GM18519 (cell line): Measurements from ENCODE around the gene MYNN.
A peak's percentile ranks its signal among the peaks of the same experiment; 100 is the strongest.
"Not testable (repeated sequence)": the region's sequence is repeated elsewhere in the genome, so short reads cannot be mapped to it uniquely, and the experiment has no call there.

Experiments used
- ATAC-seq: cut with Tn5 transposase; IDR thresholded peaks from one replicate; pipeline ENCODE4 v1.9.1; 2021; ENCODE audit warnings: mild to moderate bottlenecking, moderate library complexity; ENCODE audit not compliant: unreplicated experiment, low FRiP score

MYNN gene

DNA sequence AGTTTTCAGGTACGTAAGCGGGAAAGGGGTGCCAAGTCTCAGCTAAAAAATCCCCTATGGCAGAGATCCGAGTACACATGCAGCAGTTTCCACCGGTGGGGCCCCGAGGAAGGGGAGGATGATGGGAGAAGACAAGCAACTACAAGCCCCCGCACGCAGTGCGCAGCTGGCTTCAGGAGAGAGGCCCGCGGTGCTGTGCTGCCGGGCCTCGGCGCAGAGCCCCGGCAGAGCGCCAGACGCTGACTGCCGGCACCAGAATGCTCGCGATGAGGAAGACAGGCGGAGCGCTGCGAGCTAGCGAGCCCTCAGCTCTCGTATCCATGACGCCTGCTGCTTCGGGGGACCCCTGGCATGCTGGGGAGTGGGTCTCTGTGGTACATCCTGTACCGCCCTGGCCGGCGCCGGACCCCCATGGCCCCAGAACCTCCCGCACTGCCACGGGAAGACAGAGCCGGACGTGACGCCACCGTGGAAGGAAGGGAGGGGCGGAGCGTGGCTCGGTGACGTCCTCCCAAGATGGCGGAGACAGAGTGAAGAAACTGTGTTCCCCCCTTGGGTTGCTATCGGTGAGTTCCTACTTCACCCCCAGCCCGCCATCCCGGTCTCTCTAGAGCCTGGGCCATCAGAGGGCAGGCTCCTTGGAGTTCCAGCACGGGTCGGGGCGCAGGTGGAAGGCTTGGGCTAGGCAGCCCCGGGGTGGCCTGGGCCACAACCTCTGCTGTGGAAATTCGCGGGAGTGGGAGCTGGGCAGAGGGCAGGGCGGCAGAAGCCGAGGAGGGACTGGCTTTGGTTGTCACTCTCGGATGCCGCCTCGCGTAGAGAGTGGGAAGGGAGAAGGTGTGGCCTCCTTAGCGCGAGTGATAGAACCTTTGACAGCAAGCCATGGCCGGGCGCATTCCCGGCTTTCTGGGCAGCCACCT is at the start of gene MYNN:
TSS of gene MYNN (plus strand) at position 500 of the 920 bp plus-strand sequence. CDS start 900 bp downstream, outside the sequence.
- ATAC-seq: peak; percentile 75

DNA sequence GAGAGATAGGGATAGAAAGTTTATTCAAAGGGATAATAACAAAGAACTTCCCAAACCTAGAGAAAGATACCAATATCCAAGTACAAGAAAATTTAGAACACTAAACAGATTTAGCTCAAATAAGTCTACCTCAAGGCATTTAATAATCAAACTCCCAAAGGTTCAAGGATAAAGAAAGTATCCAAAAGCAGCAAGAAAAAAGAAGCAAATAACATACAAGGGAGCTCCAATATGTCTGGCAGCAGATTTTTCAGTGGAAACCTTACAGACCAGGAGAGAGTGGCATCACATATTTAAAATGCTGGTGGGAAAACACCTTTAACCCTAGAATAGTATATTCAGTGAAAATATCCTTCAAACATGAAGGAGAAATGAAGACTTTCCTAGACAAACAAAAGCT is 41.3 kb upstream of the MYNN start:
- not testable (repeated sequence) for ATAC-seq

DNA sequence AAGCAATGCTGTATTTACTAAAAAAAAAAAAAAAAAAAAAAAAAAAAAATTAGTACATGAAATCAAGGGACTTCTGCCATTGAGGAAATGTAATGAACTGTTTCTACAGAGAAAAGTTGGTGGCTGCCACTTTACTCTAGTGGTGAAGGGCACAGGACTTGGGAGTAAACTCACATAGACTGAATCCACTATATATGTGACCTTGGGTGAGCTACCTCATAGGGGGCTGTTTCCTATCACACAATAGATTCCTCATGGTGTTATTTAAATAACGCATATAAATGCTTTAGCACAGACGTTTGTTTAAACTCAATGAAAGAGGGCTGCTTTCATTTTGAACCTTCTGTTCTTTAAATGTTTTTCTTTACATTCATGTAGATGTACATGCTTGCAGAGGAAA is 34.1 kb upstream of the MYNN start:
- no peak for ATAC-seq

DNA sequence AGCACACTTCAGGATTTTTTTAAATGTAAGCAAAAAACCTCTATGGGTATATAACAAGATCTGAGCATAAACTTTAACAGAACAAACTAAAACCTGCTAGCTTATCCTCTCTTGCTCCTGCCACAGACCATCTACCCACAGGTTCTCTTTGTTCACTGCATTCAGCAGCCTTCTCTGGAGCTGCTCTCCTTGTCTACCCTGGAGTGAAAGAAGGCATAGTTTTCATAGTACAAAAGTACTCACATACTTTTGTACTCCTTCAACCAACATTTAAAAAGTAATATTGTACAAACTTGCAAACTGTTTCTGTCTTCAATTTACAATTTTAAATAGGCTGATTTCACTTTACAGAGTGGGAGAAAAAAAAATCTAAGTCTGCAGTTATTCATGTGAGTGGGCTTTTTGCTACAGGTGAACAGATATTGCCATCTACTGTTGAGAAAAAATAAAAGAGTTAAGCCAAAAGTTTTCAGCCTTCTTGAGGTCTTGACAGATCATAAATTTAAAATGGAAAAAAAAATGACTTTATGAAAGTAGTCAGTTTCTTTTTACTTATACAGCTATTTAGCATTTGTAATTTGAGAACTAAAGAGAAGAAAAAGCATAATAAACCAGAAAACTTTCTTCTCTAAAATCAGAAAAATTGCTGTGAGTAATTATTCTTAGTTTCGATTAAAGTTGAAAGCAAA is 28.7 kb upstream of the MYNN start:
- no peak for ATAC-seq

DNA sequence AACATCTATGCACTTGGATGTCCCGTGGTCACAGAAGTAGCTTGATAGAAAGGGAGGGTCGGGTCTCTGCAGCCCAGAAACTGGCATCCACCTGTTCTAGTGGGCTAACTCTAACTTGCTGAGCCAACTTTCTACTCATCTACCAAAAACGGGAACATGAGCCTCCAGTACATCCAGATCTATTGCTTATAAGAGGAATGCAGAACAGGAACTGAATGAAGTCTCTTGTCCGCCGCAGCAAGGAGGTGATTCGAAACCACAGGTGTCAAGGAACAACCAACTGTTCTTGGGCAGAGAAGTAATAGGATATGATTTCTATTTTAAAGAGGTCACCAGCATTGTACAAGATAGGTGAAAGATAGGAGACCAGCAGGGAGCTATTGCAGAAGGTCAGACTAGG is 26.3 kb upstream of the MYNN start:
- no peak for ATAC-seq

DNA sequence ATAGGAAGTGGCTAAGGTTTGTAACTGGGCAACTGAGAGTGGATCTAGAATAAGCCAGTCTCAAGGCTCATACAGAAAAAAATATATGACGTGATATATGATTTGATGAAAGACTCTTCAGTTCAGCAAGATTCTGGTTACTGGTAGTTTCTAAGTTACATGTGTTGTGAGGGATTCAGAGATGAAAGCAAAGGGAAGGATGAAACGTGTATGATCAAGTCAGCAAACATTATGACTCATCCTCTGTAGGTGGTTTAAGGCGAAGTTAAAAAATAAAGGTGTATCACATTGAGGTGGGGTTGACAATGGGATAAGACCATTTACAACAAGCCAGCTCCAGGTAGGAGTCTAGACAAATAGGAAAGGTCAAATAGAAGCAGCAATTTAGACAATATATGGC is 24.5 kb upstream of the MYNN start:
- ATAC-seq: no peak

DNA sequence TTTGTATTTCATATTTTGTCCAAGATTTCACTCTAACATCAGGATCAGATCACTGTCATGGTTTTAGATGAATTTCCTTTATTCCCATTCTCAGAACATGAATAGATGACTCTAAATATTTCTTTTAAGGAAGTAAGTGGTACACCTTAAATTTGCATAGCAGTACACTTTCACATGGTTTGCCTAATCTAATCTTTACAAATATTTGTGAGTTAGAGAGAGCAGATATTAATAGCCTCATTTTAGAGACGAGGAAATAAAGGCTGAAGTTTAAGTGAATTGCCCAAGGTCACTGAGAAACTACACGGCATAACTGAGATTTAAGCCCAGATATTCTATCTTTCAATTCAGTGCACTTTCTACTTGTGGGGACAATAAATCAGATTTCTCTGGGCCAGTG is 22.5 kb upstream of the MYNN start:
- no peak for ATAC-seq

DNA sequence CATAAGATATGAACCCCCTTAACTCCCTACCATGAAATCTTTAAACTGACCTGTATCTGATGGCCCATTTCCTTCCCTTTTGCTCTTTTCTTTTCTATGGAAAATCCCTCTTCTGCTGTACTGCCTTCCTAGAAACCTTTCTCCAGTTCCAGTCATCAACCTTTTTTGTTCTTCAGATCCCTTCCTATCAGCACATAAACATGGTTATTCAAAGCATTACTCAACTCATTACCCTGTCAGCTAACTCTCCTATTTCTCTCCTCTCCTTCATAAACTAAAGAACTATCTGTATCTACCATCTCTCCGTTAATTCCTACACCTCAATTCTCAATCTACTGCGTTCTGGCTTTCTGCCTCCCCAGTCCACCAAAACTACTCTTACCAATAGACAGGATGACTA is 21.3 kb upstream of the MYNN start:
- ATAC-seq: no peak

DNA sequence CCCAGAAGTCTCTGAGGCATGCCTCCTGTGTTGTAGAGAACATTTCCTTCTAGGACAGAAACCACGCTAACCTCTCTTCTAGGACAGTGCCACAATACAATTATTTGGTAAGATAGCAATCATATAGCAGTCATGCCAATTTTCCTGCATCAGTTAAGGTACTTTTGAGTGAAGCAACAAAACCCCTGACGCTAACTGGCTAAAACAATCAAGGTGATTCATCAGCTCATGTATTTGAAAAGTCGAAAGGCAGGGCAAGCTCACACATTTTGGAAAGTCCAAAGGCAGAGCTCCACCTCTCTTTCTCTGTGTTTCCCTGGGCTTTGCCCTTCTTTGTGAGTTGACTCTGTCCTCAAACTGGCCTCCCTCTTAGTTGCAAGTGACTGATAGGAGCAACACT is 18.5 kb upstream of the MYNN start:
- ATAC-seq: no peak

DNA sequence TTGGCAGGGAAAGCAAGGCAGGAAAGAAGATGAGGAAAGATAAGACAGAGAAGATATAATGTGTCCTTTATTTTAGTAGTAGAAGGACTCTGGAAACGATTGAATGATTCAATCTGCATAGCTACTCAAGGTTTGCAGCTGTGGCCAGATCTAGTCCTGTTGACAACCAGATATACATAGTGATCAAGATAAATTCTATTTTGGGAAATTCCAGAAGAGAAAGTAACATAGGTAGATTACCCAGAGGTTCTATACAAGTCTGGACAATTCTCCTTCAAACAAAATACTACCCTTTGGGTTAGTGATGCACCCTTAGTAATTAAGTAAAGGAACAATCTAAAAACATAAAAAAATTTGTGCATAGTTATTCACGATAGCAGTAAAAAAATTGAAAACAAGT is 17.7 kb upstream of the MYNN start:
- ATAC-seq: no peak

DNA sequence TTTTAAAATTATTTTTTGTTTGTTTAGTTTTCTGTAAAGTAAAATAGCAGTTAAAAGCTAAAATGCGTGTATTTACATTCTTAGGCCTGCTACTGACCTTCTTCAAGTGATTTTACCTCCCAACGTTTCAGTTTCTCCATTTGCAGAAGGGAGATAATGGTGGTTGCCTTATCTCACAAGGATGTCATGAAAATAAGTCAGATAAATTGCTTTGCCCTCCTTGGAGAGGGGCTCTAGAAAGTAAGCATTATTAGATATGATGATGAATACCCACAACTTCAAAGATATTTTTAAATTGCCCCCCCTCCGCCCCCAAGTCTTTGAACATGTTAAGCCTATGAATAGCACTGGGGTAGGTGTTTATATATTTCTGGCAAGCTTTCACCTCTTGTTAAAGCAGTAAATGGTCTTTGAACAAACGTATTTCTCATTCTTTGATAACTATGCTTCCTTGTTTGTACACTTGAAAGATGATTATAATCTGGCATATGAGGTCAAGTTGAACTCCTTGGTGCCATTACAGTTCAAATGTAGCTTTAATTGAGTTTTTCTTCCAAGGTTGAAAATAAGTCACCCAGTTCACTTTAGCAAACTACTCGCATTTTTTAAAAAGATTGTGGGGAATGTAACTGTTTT is 14.7 kb upstream of the MYNN start:
- ATAC-seq: no peak

DNA sequence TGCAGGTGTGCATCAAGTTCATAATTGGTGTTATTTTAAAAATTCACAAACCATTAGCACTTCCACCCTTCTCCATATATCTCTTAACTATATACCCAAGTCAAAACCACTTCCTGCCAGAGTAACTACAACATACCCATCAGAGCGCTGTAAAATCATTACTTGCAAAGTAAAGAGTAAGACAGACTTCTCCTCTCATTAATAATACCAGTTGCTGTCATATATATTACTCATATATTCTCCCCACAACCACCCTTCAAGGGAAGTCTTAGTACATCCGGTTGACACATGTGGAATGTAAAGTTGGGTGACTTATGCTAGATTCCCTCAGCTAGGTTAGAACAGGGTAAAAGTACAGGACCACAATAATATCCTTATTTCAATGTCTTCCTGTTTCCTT is 13.9 kb upstream of the MYNN start:
- ATAC-seq: peak; percentile 69

DNA sequence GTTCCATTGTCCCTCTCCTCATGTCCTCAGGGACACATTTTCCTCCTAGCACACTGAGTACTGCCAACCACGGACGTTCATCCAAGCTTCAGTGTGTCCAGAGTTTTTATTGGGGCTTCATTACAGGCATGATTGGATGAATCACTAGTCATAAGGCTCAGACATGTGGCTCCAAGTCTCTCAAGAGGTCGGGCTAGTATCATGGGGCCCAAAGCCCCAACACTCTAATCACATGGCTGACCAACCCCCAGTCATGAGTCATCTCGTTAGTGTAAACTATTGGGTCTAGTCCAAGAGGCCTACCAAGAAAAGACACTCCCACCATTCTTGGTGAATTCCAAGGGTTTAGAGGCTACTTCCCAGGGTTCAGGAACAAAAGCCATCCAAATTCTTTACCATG is 12.7 kb upstream of the MYNN start:
- no peak for ATAC-seq

DNA sequence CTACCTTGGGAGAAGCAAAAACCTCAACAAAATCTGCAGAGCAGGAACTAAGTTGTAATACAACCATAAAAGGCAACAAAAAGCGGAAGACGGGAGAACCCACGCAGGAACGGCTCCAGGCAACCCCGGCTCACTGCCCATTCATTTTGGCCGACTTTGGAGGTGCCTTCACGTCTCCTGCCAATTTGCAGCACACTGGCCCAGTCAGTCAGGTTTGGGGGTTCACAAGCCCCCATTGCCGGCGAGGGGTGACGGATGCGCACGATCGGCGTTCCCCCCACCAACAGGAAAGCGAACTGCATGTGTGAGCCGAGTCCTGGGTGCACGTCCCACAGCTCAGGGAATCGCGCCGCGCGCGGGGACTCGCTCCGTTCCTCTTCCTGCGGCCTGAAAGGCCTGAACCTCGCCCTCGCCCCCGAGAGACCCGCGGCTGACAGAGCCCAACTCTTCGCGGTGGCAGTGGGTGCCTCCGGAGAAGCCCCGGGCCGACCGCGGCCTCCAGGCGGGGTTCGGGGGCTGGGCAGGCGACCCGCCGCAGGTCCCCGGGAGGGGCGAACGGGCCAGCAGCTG is 8.8 kb upstream of the MYNN start:
- ATAC-seq: peak; percentile 24

DNA sequence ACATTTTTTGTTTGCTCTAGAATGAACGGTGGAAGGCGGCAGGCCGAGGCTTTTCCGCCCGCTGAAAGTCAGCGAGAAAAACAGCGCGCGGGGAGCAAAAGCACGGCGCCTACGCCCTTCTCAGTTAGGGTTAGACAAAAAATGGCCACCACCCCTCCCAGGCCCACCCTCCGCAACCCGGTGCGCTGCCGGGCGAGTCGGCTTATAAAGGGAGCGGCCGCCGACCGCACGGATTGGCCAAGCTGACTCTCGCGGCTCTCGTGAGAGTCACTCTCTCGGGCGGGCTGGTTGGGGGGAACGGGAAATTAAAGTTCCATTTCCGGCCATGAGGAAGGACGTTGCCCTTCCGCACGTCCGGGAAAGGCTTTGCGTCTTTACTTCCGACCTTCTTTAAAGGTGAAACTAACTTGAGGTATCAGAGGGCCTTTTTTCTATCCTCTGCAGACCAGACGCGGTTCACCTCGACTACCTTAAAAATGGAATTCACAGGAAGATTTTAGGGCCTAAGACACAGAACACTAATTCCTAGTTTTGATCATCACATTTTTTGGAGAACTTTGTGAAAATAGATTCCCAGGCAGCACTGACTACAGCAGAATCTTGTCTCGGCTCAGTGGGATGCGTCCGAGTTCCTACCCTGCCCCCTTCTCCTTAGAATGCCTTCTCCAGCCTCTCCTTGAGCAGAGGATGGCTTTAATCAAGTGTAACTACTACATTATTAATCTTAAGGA is 8.1 kb upstream of the MYNN start, which contains the start of gene TERC:
TSS of gene TERC (minus strand) at position 179 of the 731 bp plus-strand sequence.
- peak; percentile 70 for ATAC-seq

DNA sequence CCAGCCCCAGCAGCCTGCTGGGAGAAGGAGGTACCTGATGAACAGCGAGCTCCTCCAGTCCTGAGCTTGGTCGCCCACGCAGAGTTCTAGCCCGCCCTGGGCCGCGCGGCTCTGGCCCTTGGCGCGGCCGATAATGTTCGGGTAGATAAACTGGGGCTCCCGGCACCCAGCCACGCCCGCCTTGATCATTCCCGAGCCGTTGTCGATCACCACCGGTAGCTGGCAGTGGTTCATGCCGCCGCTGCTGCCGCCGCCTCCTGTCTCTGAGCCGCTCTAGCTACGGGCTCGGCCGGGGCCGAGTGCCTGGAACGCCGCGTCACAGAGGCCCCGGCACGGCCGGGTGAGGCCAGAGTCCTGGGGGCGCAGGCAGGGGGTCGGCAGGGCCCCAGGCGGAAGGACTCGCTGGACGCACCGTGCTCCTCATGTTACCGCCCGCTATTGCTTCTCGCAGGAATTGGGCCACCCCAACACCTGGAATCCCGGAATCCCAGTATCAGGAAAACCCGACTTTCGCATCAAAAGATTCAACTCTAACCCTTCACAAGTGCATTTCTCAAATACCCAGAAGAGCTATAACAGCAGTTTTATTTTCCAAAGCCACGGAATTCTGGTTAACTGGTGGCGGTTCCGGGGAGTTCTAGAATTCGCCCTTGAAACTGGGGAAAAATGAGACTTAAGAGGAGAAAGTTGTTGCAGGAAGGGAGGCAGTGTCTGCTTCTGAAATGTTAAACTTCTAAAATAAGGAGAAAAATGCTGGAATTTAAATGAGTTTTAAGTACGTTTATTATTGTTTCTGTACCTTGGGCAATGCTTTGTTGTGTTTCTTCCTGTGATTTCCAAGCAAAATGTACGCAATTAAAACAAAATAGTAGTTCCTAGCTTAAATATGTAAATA is 3.7 kb upstream of the MYNN start, which contains the start of gene ACTRT3:
TSS of gene ACTRT3 (minus strand) at position 275 of the 895 bp plus-strand sequence. CDS start at position 234, 41 bp downstream.
- ATAC-seq: no peak

DNA sequence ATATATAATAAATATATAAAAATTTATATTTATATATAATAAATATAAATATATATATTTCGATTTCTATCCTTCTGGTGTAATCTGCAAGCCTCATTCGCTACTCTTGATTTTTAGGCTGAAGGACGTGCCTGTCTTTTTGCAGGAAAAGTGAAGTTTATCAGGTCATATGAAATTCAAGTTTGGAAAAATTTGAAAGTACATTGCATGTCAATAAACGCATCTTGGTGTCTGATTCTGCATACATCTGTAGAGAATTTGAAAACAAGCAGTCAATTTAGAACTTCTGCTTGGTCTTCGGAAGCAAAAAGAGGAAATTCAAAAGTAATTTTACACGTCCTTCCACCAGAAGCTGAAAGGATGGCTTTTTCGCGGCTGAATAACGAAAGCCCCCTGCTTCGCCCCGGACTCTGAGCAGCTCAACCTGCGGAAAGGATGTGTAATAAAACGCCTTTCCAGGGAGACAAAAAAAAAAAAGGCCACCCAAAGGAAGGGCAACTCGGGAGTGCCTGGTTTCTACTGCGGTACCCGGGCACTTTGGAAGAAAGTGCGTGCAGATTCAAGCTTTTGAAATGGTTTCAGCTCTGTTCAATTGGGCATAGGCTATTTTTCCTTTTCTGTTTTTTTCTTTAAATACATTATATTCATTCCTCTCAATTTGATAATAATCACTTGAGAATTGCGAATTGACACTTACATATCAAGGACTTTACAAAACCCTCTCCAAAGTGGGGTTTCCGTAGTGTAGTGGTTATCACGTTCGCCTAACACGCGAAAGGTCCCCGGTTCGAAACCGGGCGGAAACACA is 1.5 kb upstream of the MYNN start:
- no peak for ATAC-seq

DNA sequence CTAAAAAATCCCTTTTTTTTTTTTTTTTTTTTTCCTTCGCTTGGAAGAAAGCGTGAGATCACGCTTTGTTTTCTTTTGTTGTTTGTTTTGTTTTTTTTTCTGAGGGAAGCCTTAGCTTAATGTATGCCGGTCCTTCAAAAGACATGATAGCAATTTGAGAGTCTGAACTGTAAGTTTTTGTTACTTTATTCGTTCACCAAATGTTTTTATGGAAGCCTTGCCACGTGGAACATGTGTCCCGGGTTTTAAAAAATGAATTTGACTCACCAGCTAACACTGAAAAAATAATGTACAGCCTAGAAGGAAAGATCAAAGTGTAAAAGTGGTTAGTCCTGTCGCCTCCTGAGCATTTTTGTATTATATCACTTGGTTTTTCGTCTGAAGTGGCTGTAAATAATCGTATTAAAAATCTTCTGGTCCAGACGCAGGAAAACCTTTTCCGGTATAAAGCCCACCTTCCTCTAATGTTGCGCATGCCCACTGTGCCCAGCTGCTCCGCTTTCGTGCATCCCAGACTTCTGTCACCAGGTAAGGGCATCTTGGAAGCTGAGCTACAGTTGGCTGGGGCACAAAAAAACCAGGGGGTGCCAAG is 795 bp upstream of the MYNN start:
- ATAC-seq: peak; percentile 3
